ENCODE measurements around the gene RNF214.
"Not testable (repeated sequence)": the region's sequence is repeated elsewhere in the genome, so short reads cannot be mapped to it uniquely, and the experiment has no call there.

The RNF214 gene

DNA sequence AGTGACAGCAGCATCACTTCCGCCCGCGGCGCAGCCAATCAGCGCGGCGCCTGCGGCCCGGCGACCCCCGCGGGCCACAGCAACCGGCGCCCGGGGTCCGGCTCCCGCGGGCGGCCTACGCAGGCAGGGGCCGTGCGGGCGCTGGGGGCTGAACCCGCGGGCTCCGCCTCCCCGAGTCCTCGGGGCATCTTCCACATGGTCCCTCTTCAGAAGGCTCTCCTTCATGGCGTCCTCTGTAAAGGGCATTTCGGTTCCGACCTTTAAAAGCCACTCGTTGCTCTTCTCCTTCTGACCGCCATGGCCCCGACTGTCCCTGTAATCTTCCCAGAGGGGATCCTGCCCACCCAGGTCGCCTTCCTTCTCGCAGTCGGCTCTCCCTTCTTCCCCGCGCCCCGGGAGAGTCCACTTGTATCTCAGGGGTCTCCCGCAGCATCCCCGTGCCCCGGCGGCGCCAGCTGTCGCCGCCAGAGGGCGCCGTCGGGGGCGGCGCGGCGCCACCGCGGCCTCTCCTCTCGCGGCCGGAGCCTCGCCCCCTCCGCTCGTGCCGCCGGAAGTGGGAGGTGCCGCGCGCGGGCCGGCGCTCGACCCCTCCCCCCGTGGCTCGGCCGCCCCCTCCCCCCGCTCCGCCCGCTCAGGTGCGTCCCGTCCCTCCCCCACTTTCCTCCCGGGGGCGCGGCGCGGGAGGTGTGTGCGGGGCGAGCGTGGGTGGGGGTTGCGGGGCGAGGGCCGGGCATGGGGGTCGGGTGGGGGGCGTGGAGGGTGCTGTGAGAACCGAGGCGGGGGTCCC lies at the start of gene RNF214:
Gene RNF214 (plus strand): TSS at position 580 of the 787 bp plus-strand sequence. CDS start 1,602 bp downstream, outside the sequence.
- peak; percentile 69 to 77 for DNase-seq

- not testable (repeated sequence) for DNase-seq
These were observed 49.3 kb upstream of the RNF214 start for GRCh38 chr11:117183178-117183577.

DNA sequence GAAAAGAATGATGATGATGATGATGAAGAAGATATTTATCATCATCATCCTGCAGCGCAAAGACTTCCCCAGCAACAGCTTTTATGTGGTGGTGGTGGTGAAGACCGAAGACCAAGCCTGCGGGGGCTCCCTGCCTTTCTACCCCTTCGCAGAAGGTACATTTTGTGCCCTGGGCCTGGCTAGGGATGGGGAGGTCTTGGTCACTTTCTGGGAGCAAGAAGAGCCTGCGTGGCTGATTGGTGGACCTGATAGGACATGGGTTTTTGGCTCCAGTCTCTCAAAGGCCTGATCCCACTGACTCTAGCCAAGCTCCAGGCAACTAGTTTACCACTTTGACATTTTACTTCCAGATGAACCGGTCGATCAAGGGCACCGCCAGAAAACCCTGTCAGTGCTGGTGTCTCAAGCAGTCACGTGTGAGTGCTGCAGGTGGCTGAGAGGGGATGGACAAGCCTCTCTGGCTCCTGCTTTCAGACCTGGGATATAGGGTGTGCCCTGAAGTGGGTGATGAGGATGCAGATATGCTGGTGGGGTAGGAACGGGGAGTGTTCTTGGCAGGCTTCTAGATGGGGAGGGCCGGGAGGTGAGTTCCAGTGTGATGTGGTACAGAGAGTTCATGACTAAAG lies 48.6 kb upstream of the RNF214 start:
- no peak for DNase-seq

DNA sequence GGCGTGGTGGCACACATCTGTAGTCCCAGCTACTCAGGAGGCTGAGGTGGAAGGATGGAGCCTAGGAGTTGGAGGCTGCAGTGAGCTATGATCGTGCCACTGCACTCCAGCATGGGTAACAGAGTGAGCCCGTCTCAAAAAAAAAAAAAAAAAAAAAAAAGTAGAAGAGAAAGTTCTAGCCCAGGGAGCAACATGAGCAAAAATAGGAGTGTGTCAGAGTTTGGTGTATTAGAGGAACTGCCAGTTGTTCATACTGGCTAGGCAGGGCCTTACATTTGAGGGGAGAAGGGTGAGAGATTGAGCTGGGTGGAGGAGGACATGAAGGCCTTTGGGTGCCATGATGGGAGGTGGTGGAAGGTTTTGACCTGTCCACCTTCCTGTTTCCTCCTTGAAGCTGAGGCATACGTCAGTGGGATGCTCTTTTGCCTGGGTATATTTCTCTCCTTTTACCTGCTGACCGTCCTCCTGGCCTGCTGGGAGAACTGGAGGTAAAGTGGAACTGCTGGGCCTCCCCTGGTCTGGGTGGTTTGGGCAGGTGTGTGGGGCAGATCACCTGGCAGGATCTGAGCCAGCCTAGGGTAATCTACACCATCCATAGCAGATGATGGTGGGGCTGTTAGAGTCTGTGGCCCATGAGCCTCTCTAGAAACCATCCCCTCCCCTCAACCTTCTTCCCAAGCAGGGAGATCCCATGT lies 46.6 kb upstream of the RNF214 start:
- DNase-seq, result no peak

- no peak for DNase-seq
These were observed 46.1 kb upstream of the RNF214 start for GRCh38 chr11:117186431-117186761.

DNA sequence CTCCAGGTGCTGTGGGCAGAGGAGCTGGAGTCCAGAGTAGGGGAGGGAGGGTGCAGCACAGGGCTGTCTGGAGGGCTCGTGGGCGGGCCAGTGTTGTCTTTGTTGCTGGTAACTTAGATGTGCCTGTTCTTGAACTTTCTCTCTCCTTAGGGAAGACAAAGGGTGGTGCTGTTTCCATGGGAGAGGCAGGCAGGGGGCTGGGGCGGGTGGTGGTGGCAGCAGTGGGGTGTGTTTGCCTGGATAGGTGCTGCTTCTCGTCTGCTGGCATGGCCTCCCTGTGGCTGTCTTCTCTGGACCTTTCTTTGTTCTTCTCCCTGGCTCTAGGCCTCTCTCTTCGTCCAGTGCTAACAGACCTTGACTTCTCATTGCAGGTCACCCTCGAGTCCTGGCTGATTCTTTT lies 45.5 kb upstream of the RNF214 start:
- no peak for DNase-seq

- no peak for DNase-seq
These were observed 45.1 kb upstream of the RNF214 start for GRCh38 chr11:117187428-117187798.

DNA sequence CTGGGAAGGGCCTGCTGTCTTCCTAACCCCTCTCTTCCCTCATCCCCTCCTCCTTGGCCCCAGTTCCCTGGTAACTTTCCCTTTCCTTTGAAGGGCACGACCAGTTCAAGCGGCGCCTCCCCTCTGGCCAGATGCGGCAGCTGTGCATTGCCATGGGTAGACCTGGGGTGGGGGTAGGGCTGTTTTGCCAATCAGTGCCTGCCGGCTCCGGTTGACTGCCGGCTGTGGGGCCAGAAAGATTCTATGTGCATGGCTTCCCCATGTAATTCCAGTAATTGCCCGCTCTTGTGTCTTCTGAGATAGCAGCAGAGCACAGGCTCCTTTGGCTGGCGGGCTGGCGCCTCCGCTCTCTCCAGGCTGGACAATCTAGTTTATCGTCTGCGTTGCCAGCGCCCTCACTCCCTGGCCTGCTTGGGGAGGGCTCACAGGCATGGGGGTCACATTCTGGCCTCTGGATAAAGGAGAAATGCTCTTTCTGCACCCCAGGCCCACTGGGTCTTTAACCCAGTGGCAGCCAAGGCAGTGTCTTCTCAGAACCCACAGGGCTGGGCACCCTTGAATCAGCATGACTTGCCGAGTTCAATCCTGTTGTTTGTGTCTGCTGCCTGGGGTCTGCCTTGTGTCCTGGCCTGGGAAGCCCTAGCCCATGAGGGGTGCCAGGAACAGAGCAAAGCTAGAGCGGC lies 44.5 kb upstream of the RNF214 start:
- DNase-seq, result no peak

- no peak for DNase-seq
These were observed 43.8 kb upstream of the RNF214 start for GRCh38 chr11:117188620-117189081.

DNA sequence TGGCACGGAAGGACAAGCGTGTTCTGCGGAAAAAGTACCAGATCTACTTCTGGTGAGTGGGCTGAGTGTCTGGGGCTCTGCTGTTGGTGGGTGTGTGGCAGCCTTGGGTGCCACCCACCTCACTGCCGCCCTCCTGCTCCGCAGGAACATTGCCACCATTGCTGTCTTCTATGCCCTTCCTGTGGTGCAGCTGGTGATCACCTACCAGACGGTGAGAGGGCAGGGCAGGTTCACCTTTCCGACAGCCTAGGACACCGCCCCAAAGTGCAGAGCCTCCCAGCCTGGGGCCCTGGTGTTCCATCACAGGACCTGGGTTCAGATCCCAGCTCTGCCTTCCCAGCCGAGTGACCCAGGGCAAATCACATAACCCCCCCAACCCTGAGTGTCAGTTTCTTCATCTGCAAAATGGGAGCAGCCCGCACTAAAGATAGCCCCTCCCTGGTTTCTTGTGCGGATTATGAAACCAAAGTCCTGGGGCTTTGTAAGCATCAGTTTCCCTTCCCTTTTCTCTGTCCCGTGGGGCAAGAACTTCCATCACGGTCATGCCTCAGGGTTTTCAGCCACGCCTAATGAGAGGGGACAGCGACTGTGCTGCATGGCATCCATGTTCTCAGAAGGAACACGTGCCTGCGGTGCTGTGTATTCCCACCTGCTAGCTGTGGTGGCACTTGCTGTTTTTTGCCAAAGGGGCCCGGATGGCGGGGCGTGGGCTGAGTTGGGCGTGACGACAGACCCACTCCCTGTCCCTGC lies 43.1 kb upstream of the RNF214 start:
- no peak for DNase-seq

- DNase-seq, result no peak
These were observed 42.4 kb upstream of the RNF214 start for GRCh38 chr11:117189941-117190544.

DNA sequence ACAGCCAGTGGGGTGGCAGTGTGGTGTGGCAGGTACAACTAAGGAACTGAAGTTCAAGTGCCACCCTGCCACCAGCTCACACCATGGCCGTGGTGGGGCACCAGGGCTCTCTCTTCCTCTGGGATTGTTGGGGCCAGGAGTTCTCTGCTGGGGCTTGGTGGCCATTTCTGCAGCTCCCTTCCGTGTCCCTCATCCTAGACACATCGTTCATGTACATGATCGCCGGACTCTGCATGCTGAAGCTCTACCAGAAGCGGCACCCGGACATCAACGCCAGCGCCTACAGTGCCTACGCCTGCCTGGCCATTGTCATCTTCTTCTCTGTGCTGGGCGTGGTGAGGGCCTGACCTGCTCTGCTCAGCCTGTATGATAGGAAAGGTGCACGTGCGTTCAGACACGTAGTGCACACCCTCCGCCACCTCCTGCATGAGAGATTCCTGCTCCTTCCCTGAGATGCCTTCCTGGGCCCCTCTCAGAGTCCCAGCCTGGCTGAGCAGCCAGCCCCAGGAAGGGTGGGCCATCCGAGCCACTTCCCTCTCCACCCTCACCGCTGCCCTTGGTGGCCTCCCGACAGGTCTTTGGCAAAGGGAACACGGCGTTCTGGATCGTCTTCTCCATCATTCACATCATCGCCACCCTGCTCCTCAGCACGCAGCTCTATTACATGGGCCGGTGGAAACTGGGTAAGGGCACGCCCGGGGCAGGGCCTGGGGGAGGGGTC lies 40.6 kb upstream of the RNF214 start:
- DNase-seq, result no peak

GRCh38 chr11:117192401-117192875 lies 40.0 kb upstream of the RNF214 start:
- no peak for DNase-seq

DNA sequence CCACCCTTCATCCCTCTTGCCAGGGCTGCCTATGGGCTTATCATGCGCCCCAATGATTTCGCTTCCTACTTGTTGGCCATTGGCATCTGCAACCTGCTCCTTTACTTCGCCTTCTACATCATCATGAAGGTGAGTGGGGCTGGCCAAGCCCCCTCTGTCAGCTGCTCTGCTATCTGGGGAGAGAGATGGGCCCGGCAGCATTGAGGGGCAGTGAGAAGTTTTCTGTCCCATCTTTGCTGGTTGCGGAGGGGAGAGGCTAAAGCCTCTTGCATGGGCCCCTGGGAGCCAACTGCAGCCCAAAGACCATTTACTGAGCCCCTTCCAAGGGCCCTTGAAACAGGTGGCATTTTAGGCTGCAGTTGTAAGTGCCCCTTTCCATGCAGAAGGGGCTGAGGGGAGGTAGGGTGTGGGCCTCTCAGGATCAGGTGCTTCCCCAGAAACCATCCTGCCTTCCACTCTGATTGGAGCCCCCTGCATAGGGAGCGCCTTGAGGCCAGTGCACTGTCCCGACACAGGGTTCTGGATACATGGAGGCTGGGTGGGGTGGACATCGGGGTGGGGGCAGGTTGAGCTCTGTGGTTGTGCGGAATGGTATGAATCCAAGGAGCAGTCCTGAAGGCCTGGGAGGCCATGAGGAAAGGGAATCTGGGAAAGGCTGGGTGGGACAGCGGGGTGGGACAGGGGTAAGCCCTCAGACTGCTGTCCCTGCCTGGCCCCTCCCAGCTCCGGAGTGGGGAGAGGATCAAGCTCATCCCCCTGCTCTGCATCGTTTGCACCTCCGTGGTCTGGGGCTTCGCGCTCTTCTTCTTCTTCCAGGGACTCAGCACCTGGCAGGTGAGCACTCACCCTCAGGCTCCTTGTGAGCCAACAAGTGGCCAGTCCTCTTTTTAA lies 39.1 kb upstream of the RNF214 start:
- DNase-seq, result no peak

GRCh38 chr11:117194267-117194666 lies 38.2 kb upstream of the RNF214 start:
- DNase-seq, result no peak

DNA sequence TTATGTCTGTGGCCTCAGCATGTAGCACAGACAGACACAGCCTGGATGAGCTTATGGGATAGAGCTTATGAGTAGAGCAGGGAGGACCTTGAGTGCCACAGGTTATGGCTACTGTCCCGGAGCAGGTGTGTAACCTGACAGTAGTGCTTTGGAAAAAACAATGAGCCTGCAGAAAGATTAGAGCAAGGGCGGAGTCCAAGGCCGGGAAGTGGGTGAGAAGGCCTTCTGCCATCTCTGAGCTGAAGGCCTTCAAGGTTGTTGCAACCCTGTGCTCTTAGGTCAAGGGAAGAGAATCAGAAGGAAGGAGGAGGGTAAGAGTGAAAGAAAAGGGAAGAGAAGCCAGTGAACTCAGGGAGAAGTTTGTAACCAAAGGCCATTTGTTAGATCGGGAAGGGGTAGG lies 37.2 kb upstream of the RNF214 start:
- DNase-seq, result no peak

GRCh38 chr11:117195761-117196160 lies 36.7 kb upstream of the RNF214 start:
- DNase-seq, result no peak

DNA sequence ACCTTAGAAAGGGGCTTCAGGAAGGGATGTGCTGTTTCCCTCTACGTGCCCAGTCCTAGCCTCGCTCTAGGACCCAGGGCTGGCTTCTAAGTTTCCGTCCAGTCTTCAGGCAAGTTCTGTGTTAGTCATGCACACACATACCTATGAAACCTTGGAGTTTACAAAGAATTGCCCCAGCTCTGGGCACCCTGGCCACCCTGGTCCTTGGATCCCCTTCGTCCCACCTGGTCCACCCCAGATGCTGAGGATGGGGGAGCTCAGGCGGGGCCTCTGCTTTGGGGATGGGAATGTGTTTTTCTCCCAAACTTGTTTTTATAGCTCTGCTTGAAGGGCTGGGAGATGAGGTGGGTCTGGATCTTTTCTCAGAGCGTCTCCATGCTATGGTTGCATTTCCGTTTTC lies 35.5 kb upstream of the RNF214 start:
- DNase-seq, result no peak

DNA sequence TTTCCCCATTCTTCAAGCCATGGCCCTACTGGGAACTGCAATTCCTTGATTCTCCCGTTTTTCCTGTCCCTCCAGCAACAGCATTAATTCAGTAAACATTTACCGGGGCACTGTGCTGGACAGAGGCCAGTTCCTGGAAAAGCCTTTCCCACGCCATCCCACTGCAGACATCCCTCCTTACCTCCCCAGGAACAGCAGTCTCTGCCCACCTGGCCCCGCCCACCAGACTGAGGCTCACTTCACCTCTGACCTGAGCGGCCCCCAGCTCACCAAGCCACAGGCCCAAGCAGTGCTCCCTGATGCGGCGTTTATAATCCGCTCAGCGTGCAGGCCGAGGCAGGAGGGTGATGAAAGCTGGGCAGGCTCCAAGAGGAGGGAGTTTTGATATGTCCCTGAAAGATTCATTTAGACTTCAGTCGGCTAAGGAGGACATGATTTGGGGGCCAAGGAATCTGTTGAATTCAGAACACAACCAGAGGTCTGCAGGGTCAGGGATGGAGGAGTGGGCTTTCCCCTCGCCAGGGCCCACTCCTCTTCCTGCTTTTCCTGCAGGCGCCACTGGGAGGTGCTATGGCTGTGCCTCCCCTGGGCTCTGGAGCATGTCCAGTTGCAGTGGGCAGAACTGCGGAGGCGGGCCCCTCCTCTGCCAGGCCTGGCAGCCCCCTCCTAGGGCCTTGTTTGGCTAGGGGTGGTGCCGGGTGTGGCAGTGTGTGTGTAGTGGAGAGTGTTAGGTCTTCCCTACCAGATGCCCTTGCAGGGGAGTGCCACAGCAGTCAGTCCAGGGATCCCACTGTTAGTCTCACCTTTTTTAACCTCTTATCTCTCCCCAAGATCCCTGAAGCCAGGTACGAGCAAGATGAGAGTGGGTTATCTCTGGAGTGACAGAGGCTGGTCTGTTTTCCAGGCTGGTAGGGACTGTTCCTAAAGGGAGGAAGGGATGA lies 34.7 kb upstream of the RNF214 start:
- DNase-seq, result no peak

All from hippocampal formation (tissue), 2 donors.